GM12874 (cell line): Measurements from ENCODE around the gene VAT1L.

Source experiments
- CTCF ChIP-seq: IDR thresholded peaks from 2 replicates; pipeline ENCODE4 v1.5.1; 2011; ENCODE audit warnings: low read depth, mild to moderate bottlenecking, control low read depth, low read length, moderate library complexity; ENCODE audit not compliant: insufficient read depth

VAT1L gene

GRCh38 chr16:77885571-77886295 lies 97.4 kb downstream of the VAT1L start:
- TF ChIP-seq CTCF: no peak

- TF ChIP-seq CTCF: no peak
Measured at GRCh38 chr16:77888871-77889270, 100.5 kb downstream of the VAT1L start.

- no peak for TF ChIP-seq CTCF
Measured at GRCh38 chr16:77890075-77890474, 101.7 kb downstream of the VAT1L start.

- no peak for TF ChIP-seq CTCF
Measured at GRCh38 chr16:77894162-77894561, 105.8 kb downstream of the VAT1L start.

- no peak for TF ChIP-seq CTCF
Measured at GRCh38 chr16:77895962-77896361, 107.6 kb downstream of the VAT1L start.

- no peak for TF ChIP-seq CTCF
Measured at GRCh38 chr16:77896415-77897128, 108.2 kb downstream of the VAT1L start.

- no peak for TF ChIP-seq CTCF
Measured at GRCh38 chr16:77897129-77897437, 108.7 kb downstream of the VAT1L start.
